Omental fat pad (tissue), 4 donors: ENCODE measurements around the gene THOC2. TPM values are rescaled to one million over a fixed set of nuclear protein-coding genes. Genes with fewer than 3 reads are reported as not detected.
"Not testable (repeated sequence)": the region's sequence is repeated elsewhere in the genome, so short reads cannot be mapped to it uniquely, and the experiment has no call there.

Experiments used
- ATAC-seq: fragments of 150-250 bp; one replicate; pipeline ENCODE4 v1.9.1; 2016; ENCODE audit warnings: mild to moderate bottlenecking, moderate library complexity; ENCODE audit not compliant: low FRiP score
- DNase-seq: peaks from one replicate; pipeline ENCODE4 v3.0.0-alpha.2; 2019; ENCODE audit warnings: low spot score
- CTCF ChIP-seq, 3 donors: fragments of 450-650 bp; IDR thresholded peaks; one replicate each; pipeline ENCODE4 v1.5.1; 2016 to 2017; ENCODE audit warnings: antibody characterized with exemption in 3 of 3, mild to moderate bottlenecking in 3 of 3, moderate library complexity in 2 of 3
- total RNA-seq, 4 donors: library from RNA; depleted of rRNA; stranded (reverse); fragments of >200 nt; gene quantifications; one replicate each; pipeline ENCODE4 v1.1.0, GENCODE V29; 2016

Gene THOC2
- 100 to 1,000 TPM in 1 of 4 donors, 10 to 100 TPM in 3; 64.0 to 111 (median 77.7) TPM for total RNA-seq

GRCh38 chrX:123732670-123733363, at the start of gene THOC2:
Gene THOC2 (minus strand): TSS chrX:123733052. CDS start chrX:123733022, 30 bp downstream.
- peak; percentile 72 for DNase-seq
- no peak for TF ChIP-seq CTCF (IDR thresholded peaks at IDR 0.05)
- ATAC-seq = peak; percentile 92

- not testable (repeated sequence) for DNase-seq, ATAC-seq
Observed at GRCh38 chrX:123781786-123782185, 48.9 kb upstream of the THOC2 start.

- ATAC-seq (no peak), DNase-seq (no peak)
- TF ChIP-seq CTCF (IDR thresholded peaks at IDR 0.05) = no peak
Observed at GRCh38 chrX:123779908-123780396, 47.1 kb upstream of the THOC2 start.

GRCh38 chrX:123773258-123773988, 40.6 kb upstream of the THOC2 start:
- ATAC-seq = no peak
- no peak for DNase-seq
- no peak for TF ChIP-seq CTCF (IDR thresholded peaks at IDR 0.05)

GRCh38 chrX:123771449-123772064, 38.7 kb upstream of the THOC2 start:
- TF ChIP-seq CTCF (IDR thresholded peaks at IDR 0.05) = no peak
- ATAC-seq = no peak
- DNase-seq = no peak

- no peak for TF ChIP-seq CTCF (IDR thresholded peaks at IDR 0.05)
- ATAC-seq (peak; percentile 98), DNase-seq (peak; percentile 27)
Observed at GRCh38 chrX:123764967-123765871, 32.4 kb upstream of the THOC2 start.

- DNase-seq, ATAC-seq: not testable (repeated sequence)
Observed at GRCh38 chrX:123759849-123760248, 27.0 kb upstream of the THOC2 start.

GRCh38 chrX:123757794-123758193, 24.9 kb upstream of the THOC2 start:
- not testable (repeated sequence) for DNase-seq, ATAC-seq
